K562 (cell line): ENCODE data around the gene UBAC2. TPM values are rescaled to one million over a fixed set of nuclear protein-coding genes. Genes with fewer than 3 reads are reported as not detected.
A peak's percentile ranks its signal among the peaks of the same experiment; 100 is the strongest.

Experiments
- ATAC-seq: fragments of 200-7000 bp; cut with Tn5 transposase; 3 replicates; pipeline ENCODE4 v1.9.1; 2020; ENCODE audit warnings: moderate library complexity
- BruUV-seq: library from RNA; stranded (reverse); fragments of 400-500 nt; replicated peaks from 2 replicates; lab custom pipeline; 2021; lab: Mats Ljungman, UMichigan
- CTCF ChIA-PET: fragments of 300-600 bp; formaldehyde crosslinking; extraction: SDS; loops from one replicate; lab custom pipeline; 2021; ENCODE audit warnings: low intra/inter-chr PET ratio; lab: Yijun Ruan, JAX
- POLR2A ChIA-PET: fragments of 300-600, 350-650 bp; sonication (Branson Sonifier 250); formaldehyde crosslinking; extraction: SDS; loops from one replicate; lab custom pipeline; 2021; ENCODE audit warnings: antibody characterized with exemption, inconsistent platforms; lab: Yijun Ruan, JAX
- DNase-seq, 4 experiments: peaks; one replicate each; pipeline versions ENCODE4 v3.0.0 to v3.0.0-alpha.2; 2011 to 2018; ENCODE audit warnings: low spot score in 3 of 4, mixed read lengths in 3 of 4; ENCODE audit errors: extremely low read depth in 1 of 4
- FAIRE-seq: peaks from 2 replicates; lab custom pipeline; 2011; peaks lifted over from hg19 to GRCh38; lab: Jason Lieb, UNC
- H2AFZ ChIP-seq: 2 replicates; pipeline ENCODE4 v1.6.0; 2011; ENCODE audit warnings: low read depth, low read length, control low read depth, inconsistent platforms
- H3K27ac ChIP-seq: fragments of 200-600 bp; 3 replicates; pipeline ENCODE4 v1.8.0; 2011; ENCODE audit warnings: low read depth, mild to moderate bottlenecking, control low read depth, inconsistent platforms, low read length, moderate library complexity, mixed read lengths; ENCODE audit errors: extremely low read depth
- H3K27me3 ChIP-seq, 2 experiments: fragments of 300-600 bp in 1 of 2; 2 replicates in 1 of 2; 3 replicates in 1 of 2; pipeline versions ENCODE4 v1.6.0 to v1.8.0; 2011; ENCODE audit warnings: inconsistent platforms in 2 of 2, low read length in 2 of 2, mild to moderate bottlenecking in 1 of 2, mixed read lengths in 1 of 2, moderate library complexity in 1 of 2; ENCODE audit not compliant: control insufficient read depth in 2 of 2, insufficient read depth in 2 of 2
- H3K36me3 ChIP-seq: fragments of 300-600 bp; 3 replicates; pipeline ENCODE4 v1.8.0; 2011; ENCODE audit warnings: mild to moderate bottlenecking, low read length, inconsistent platforms; ENCODE audit not compliant: control insufficient read depth, insufficient read depth
- H3K4me1 ChIP-seq, 2 experiments: fragments of 200-600 bp in 1 of 2; replicated peaks in 1 of 2; 2 replicates in 1 of 2; 3 replicates in 1 of 2; pipeline versions ENCODE4 v1.5.1 to v1.8.0; 2011; ENCODE audit warnings: inconsistent platforms in 2 of 2, low read length in 2 of 2, mild to moderate bottlenecking in 1 of 2, mixed read lengths in 1 of 2, moderate library complexity in 1 of 2; ENCODE audit not compliant: control insufficient read depth in 2 of 2, insufficient read depth in 2 of 2
- H3K4me2 ChIP-seq: 2 replicates; pipeline ENCODE4 v1.6.1; 2011; ENCODE audit warnings: low read length, control low read depth, inconsistent platforms, mixed read lengths; ENCODE audit not compliant: insufficient read depth
- H3K4me3 ChIP-seq: fragments of 200-600 bp; sonication (generic), shearing (Covaris generic); 2 replicates; pipeline ENCODE4 v1.5.1; 2016; ENCODE audit warnings: control low read depth, inconsistent platforms
- H3K79me2 ChIP-seq: fragments of 200-600 bp; 3 replicates; pipeline ENCODE4 v1.8.0; 2011; ENCODE audit warnings: low read length, inconsistent platforms; ENCODE audit not compliant: control insufficient read depth, insufficient read depth
- H3K9ac ChIP-seq, 2 experiments: 2 replicates each; pipeline versions ENCODE4 v1.6.0 to v1.6.1; 2011; ENCODE audit warnings: low read depth in 2 of 2, low read length in 2 of 2, control low read depth in 1 of 2, inconsistent platforms in 1 of 2, mild to moderate bottlenecking in 1 of 2, mixed read lengths in 1 of 2; ENCODE audit not compliant: insufficient read depth in 1 of 2
- H3K9me1 ChIP-seq: one replicate; pipeline ENCODE4 v1.6.0; 2011; ENCODE audit warnings: inconsistent platforms, mild to moderate bottlenecking, low read length, moderate library complexity; ENCODE audit not compliant: control insufficient read depth, insufficient read depth
- H3K9me3 ChIP-seq: replicated peaks from 2 replicates; pipeline ENCODE4 v1.5.1; 2011; ENCODE audit warnings: low read depth, low read length, inconsistent platforms; ENCODE audit not compliant: control insufficient read depth, insufficient read depth
- H4K20me1 ChIP-seq: replicated peaks from 2 replicates; pipeline ENCODE4 v1.6.1; 2011; ENCODE audit warnings: low read length, inconsistent platforms, mixed read lengths; ENCODE audit not compliant: control insufficient read depth, insufficient read depth
- BRD4 ChIP-seq: fragments of 200-600 bp; sonication (generic); IDR thresholded peaks from 2 replicates; pipeline ENCODE4 v1.6.1; 2017; ENCODE audit warnings: inconsistent platforms
- CBX2 ChIP-seq: fragments of 200-600 bp; sonication (generic); IDR thresholded peaks from one replicate; pipeline ENCODE4 v1.6.1; 2012; ENCODE audit warnings: mild to moderate bottlenecking, low read length, inconsistent platforms; ENCODE audit not compliant: insufficient read depth, poor library complexity, severe bottlenecking
- CC2D1A ChIP-seq: fragments of 450-650 bp; IDR thresholded peaks from 2 replicates; pipeline ENCODE4 v1.6.1; 2017; ENCODE audit warnings: mild to moderate bottlenecking
- CEBPB ChIP-seq: fragments of 450-650 bp; IDR thresholded peaks from 2 replicates; pipeline ENCODE4 v1.6.1; 2016; ENCODE audit warnings: missing genetic modification characterization, missing compliant biosample characterization
- CGGBP1 ChIP-seq: fragments of 250-450 bp; sonication (Bioruptor Pico); IDR thresholded peaks from 2 replicates; pipeline ENCODE4 v1.9.0; 2021; ENCODE audit warnings: mild to moderate bottlenecking
- DPF2 ChIP-seq: fragments of 450-650 bp; IDR thresholded peaks from 2 replicates; pipeline ENCODE4 v1.6.1; 2016
- GTF2E2 ChIP-seq: fragments of 200-800 bp; sonication (Bioruptor generic); IDR thresholded peaks from 2 replicates; pipeline ENCODE4 v1.6.1; 2016; ENCODE audit warnings: missing genetic modification characterization, missing compliant biosample characterization
- MAFG ChIP-seq: fragments of 450-650 bp; conservative IDR thresholded peaks from 2 replicates; pipeline ENCODE4 v1.6.1; 2016; ENCODE audit warnings: missing genetic modification characterization, missing compliant biosample characterization
- PKNOX1 ChIP-seq: fragments of 450-650 bp; IDR thresholded peaks from 2 replicates; pipeline ENCODE4 v1.6.1; 2016
- POLR2H ChIP-seq: IDR thresholded peaks from 2 replicates; pipeline ENCODE4 v1.6.1; 2016; ENCODE audit warnings: missing genetic modification characterization, low read depth, mild to moderate bottlenecking, control low read depth, missing compliant biosample characterization, moderate library complexity
- SP1 ChIP-seq: sonication (generic); formaldehyde crosslinking; IDR thresholded peaks from 2 replicates; pipeline ENCODE4 v1.8.1; 2022; ENCODE audit warnings: mild to moderate bottlenecking, missing genetic modification reagents
- SRF ChIP-seq, 2 experiments: fragments of 250-450, 450-650 bp in 1 of 2; sonication (Bioruptor Pico) in 1 of 2; sonication (generic) in 1 of 2; formaldehyde crosslinking; IDR thresholded peaks; 2 replicates each; pipeline versions ENCODE4 v1.5.0 to v1.5.1; 2020 to 2022; ENCODE audit warnings: mild to moderate bottlenecking in 1 of 2, missing genetic modification reagents in 1 of 2
- ZBTB9 ChIP-seq: fragments of 450-650 bp; formaldehyde crosslinking; IDR thresholded peaks from 2 replicates; pipeline ENCODE4 v1.4.0; 2020; ENCODE audit warnings: mild to moderate bottlenecking, moderate library complexity
- ZFX ChIP-seq: sonication (generic); formaldehyde crosslinking; IDR thresholded peaks from 2 replicates; pipeline ENCODE4 v1.8.0; 2022; ENCODE audit warnings: mild to moderate bottlenecking, missing genetic modification reagents, moderate library complexity
- WGBS: fragments of 100-300 bp; shearing (Covaris generic); methylation state at CpG from one replicate; pipeline ENCODE4 v1.1.6; 2016; ENCODE audit warnings: low coverage, mixed read lengths; ENCODE audit not compliant: insufficient coverage; ENCODE audit errors: missing lambda C conversion rate; 5-methylcytosine and 5-hydroxymethylcytosine counted together
- in situ Hi-C: fragments of 300-500 bp; cut with MboI; formaldehyde crosslinking; loops from 4 replicates; pipeline ENCODE4 v1.15.0; 2018; ENCODE audit warnings: inconsistent platforms, mixed read lengths
- intact Hi-C: fragments of 100-400 bp; cut with micrococcal nuclease; formaldehyde crosslinking; loops from 2 replicates; pipeline ENCODE4 v1.14.2; 2022
- polyA plus RNA-seq, 8 experiments: library from polyadenylated mRNA; depleted of rRNA in 4 of 8; stranded (reverse) in 5 of 8; unstranded in 3 of 8; fragments of >200 nt; fragmentation: Nextera tagmentation in 2 of 8; fragmentation: Illumina TruSeq in 1 of 8; extraction: Ambion mirVana in 2 of 8; extraction: Trizol in 1 of 8; gene quantifications; 2 replicates each; pipeline versions ENCODE4 v1.2.1 to v1.2.3, GENCODE V29; 2011 to 2014; ENCODE audit warnings: inconsistent platforms in 1 of 8, missing spikeins in 1 of 8
- total RNA-seq, 7 experiments: library from RNA; depleted of rRNA in 6 of 7; stranded (reverse); fragments of >200 nt in 6 of 7; fragmentation: Illumina TruSeq in 2 of 7; extraction: Trizol in 2 of 7; gene quantifications; 2 replicates each; pipeline versions ENCODE4 v1.2.1 to v1.2.3, GENCODE V29; 2011 to 2021; ENCODE audit warnings: low replicate concordance in 1 of 7

UBAC2 gene
- total and polyA plus RNA-seq, 9 of the 15 experiments (the other 6 are each of a cell fraction or from before 2014, with no cell fraction given), result 6.0 to 84.1 (median 32.3) TPM

DNA sequence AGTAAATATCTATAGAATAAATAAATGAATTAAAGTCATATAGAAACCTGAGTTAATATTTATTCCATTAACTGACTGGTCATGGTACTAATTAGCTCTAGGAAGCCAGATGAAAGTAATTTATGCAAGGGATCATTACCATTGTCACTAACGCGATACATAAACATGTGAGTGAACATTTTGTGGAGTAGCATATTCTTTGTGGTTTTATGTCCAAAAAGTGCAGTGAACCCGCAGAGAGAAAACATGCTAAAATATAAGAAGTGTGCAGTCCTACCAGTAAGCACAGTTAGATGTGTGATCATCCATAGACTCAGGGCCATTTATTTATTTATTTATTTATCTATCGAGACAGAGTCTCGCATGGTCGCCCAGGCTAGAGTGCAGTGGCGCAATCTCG lies 104.9 kb downstream of the UBAC2 start:
- peaks cover 3 to 16% of the 10 kb centered on the region in 2 experiments; a peak in 4 of 5 replicates for H3K4me1 ChIP-seq
- peaks cover 18% of the 10 kb centered on the region; the same call in 2 of the 3 replicates for H3K36me3 ChIP-seq
- H3K9ac ChIP-seq, result no peak overlapping the region
- no peak for FAIRE-seq
- H3K27ac ChIP-seq, result no peak overlapping the region; the same call in 2 of the 3 replicates
- ChIA-PET CTCF (no interaction called here), POLR2A (interaction anchor here (0.9 to 2.1 kb wide), 3 partner anchors 9 to 30 kb away, joined by 3 to 4 read pairs (median 4); no protein-coding TSS in a partner anchor)
- intact Hi-C loops (no loop called here), in situ Hi-C loops (no loop called here)
- TF ChIP-seq GTF2E2, result no peak
- no peak for TF ChIP-seq CGGBP1 (CRISPR knock-in tag)
- TF ChIP-seq CEBPB (tag), result peak; percentile 45
- TF ChIP-seq CC2D1A, result no peak
- TF ChIP-seq MAFG (tag), result no peak
- no peak for DNase-seq
- H3K79me2 ChIP-seq, result peaks cover 45% of the 10 kb centered on the region
- BruUV-seq, result no TSS peak
- no peaks in the 10 kb centered on the region for H4K20me1 ChIP-seq
- WGBS, result 79% methylated on average over 8 of the region's 8 CpGs
- H2AFZ ChIP-seq, result no peak overlapping the region
- no peaks in the 10 kb centered on the region for H3K9me1 ChIP-seq
- no peak overlapping the region for H3K4me2 ChIP-seq
- ATAC-seq, result no peak
- no peaks in the 10 kb centered on the region for H3K9me3 ChIP-seq
- H3K27me3 ChIP-seq, result no peaks in the 10 kb centered on the region
- no peak overlapping the region for H3K4me3 ChIP-seq

GRCh38 chr13:99307247-99307646 lies 106.6 kb downstream of the UBAC2 start, which contains the start of gene GPR183:
Gene GPR183, minus strand, starts transcription at chr13:99307399. Its CDS starts 11,254 bp downstream, at chr13:99296145.
- peaks cover 7 to 27% of the 10 kb centered on the region in 2 experiments for H3K4me1 ChIP-seq
- intact Hi-C loops (no loop called here), in situ Hi-C loops (no loop called here)
- H4K20me1 ChIP-seq, result no peaks in the 10 kb centered on the region
- H3K4me2 ChIP-seq, result peak within 1 kb of the TSS; percentile 56
- CTCF ChIA-PET, result no interaction called here
- H3K27me3 ChIP-seq, result no peaks in the 10 kb centered on the region
- POLR2A ChIA-PET, result interaction anchor here (0.7 kb wide), 1 partner anchor 14 kb away, joined by 4 read pairs; no protein-coding TSS in a partner anchor
- no peak for FAIRE-seq
- H3K9me1 ChIP-seq, result no peaks in the 10 kb centered on the region
- H3K4me3 ChIP-seq, result peak within 1 kb of the TSS; percentile 19; the same call in 1 of the 2 replicates
- no TSS peak for BruUV-seq
- no peaks in the 10 kb centered on the region for H3K9me3 ChIP-seq
- peak in 2 of 4 experiments; percentile 17 to 50 for DNase-seq
- WGBS, result 0% methylated on average over 4 of the region's 4 CpGs
- peak; percentile 74 for ATAC-seq
- H2AFZ ChIP-seq, result peak within 1 kb of the TSS; percentile 39; the same call in 1 of the 2 replicates
- peak within 1 kb of the TSS in 1 of 2 experiments; percentile 62; a peak in 2 of 4 replicates for H3K9ac ChIP-seq
- H3K36me3 ChIP-seq, result peaks cover 18% of the 10 kb centered on the region; the same call in 2 of the 3 replicates
- peaks cover 44% of the 10 kb centered on the region for H3K79me2 ChIP-seq
- H3K27ac ChIP-seq, result peak within 1 kb of the TSS; percentile 71
- TF ChIP-seq PKNOX1 (no peak), BRD4 (0 out of 2 replicates have a peak, but pooled peaks have one; percentile 30), DPF2 (no peak), CBX2 (no peak), POLR2H (tag) (peak; percentile 44; the same call in 1 of the 2 replicates), ZFX (CRISPR knock-in tag) (0 out of 2 replicates have a peak, but pooled peaks have one; percentile 3), SP1 (CRISPR knock-in tag) (no peak), SRF (CRISPR knock-in tag; IDR thresholded peaks at IDR 0.05) (peak in 1 of 2 experiments; percentile 91; a peak in 2 of 4 replicates), ZBTB9 (CRISPR knock-in tag) (no peak)
